Measurements from ENCODE around the gene GPC5. TPM values are rescaled to one million over a fixed set of nuclear protein-coding genes. Genes with fewer than 3 reads are reported as not detected.

The GPC5 gene
- total and polyA plus RNA-seq, 2 of the 13 experiments (the other 11 are each of a cell fraction or from before 2014, with no cell fraction given), result 0.02 to 0.07 TPM

DNA sequence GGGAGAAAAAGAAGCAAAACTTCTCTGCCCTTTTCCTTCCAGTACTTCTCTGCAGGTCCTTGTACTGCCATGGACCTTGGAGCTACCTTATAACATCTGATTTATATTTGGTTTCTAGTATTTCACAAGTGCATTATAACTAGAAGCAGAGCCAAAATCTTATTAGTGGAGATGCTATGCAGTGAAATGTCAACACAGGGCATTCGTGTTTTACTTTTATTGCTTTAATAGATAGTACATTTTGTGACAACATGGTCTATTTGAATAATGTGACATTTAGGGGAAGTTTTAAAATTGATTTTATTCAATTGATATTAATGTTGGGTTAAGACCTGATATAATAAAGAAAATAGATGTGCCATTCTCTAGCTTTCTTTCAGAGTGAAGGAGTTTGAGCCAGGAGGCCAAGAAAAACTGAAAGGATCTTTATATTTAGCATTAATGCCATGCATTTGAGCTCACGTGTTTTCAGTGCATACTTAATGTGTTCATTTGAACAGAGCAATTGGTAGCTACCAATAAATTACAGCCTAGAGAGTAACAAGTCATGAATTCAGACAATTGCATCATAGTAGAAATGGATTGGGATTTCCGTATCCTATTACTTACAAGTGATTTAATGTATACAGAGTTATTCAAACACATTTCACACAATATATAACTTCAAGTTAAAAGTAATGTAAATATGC is 863.8 kb downstream of the GPC5 start:
- intact Hi-C loops (cut with micrococcal nuclease; ENCODE audit: unreplicated experiment) (no loop called here), in situ Hi-C loops (cut with HindIII; ENCODE audit: extremely low pct_ligation_motif_present, low pct_unique_long_range_greater_than_20kb) (no loop called here)
- WGBS (ENCODE audit: low lambda C conversion rate), result under 1% methylated on average over 3 of the region's 3 CpGs
- H3K4me2 ChIP-seq (ENCODE audit: low read depth, low read length), result no peak overlapping the region
- H3K36me3 ChIP-seq (replicated peaks in 1 of 2; ENCODE audit: control insufficient read depth in 1 of 2, insufficient read depth in 2 of 2, low read length in 2 of 2), result no peaks in the 10 kb centered on the region
- no peak overlapping the region for H3K4me3 ChIP-seq (replicated peaks in 1 of 3; ENCODE audit: insufficient read depth in 1 of 3, low read depth in 2 of 3, low read length in 3 of 3)
- DNase-seq (ENCODE audit: low spot score), result no peak
- no TSS peak for BruUV-seq (replicated peaks)
- no peak overlapping the region for H2AFZ ChIP-seq (ENCODE audit: low read length)
- TF ChIP-seq FIP1L1 (IDR thresholded peaks at IDR 0.05; ENCODE audit: borderline replicate concordance, insufficient read depth, low read depth, low read length) (no peak), XRCC5 (optimal IDR thresholded peaks at IDR 0.05; ENCODE audit: low read length) (no peak), MYC (CRISPR knock-in tag; IDR thresholded peaks at IDR 0.05; ENCODE audit: borderline replicate concordance) (no peak), ZBTB38 (CRISPR knock-in tag; IDR thresholded peaks at IDR 0.05) (no peak), WIZ (CRISPR knock-in tag; IDR thresholded peaks at IDR 0.05) (no peak)
- TF ChIP-seq, protein P1, sequence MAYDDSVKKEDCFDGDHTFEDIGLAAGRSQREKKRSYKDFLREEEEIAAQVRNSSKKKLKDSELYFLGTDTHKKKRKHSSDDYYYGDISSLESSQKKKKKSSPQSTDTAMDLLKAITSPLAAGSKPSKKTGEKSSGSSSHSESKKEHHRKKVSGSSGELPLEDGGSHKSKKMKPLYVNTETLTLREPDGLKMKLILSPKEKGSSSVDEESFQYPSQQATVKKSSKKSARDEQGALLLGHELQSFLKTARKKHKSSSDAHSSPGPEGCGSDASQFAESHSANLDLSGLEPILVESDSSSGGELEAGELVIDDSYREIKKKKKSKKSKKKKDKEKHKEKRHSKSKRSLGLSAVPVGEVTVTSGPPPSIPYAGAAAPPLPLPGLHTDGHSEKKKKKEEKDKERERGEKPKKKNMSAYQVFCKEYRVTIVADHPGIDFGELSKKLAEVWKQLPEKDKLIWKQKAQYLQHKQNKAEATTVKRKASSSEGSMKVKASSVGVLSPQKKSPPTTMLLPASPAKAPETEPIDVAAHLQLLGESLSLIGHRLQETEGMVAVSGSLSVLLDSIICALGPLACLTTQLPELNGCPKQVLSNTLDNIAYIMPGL (CRISPR knock-in tag; IDR thresholded peaks at IDR 0.05; ENCODE audit: borderline replicate concordance in 1 of 2, low read depth in 1 of 2), result no peak
- no peaks in the 10 kb centered on the region for H3K27me3 ChIP-seq (ENCODE audit: control insufficient read depth in 1 of 2, insufficient read depth in 2 of 2, low read length in 2 of 2)
- POLR2A ChIA-PET, result no interaction called here
- no peaks in the 10 kb centered on the region for H3K4me1 ChIP-seq (ENCODE audit: insufficient read depth, low read length)
- ATAC-seq, result no peak
- CTCF ChIA-PET (ENCODE audit: low intra/inter-chr PET ratio, low total read pairs), result no interaction called here
- no peaks in the 10 kb centered on the region for H3K79me2 ChIP-seq (ENCODE audit: insufficient read depth, low read length)
- FAIRE-seq, result no peak
- H3K9ac ChIP-seq (ENCODE audit: insufficient read depth, low read depth, low read length), result no peak overlapping the region
- H4K20me1 ChIP-seq (ENCODE audit: insufficient read depth, low read length), result no peaks in the 10 kb centered on the region
- H3K27ac ChIP-seq (ENCODE audit: extremely low read length, insufficient read depth, low read length), result no peak overlapping the region
- no peaks in the 10 kb centered on the region for H3K9me3 ChIP-seq (ENCODE audit: low read length)

Data from HepG2 (cell line).